ENCODE data around the gene GNG10. TPM values are rescaled to one million over a fixed set of nuclear protein-coding genes. Genes with fewer than 3 reads are reported as not detected.

Gene GNG10
- total RNA-seq, 3 donors from 2014 or later: 18.8 to 20.4 (median 20.2) TPM

DNA sequence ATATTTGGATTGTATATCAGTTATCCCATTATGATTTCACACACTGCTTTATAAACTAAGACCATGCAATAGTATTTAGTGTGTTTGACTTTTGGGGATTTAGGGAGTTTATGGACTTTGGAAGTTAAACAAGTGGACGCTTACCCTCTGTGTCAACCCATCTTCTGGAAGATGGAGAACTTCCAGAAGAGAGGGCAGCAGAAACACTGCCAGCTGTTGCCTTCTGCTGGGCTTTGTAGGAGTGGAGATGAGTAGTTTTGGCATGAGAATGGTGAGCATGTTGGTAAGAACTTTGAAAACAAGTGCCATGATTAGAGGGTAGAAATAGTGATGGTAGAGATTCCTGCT lies 28.0 kb upstream of the GNG10 start:
- H3K4me1 Mint-ChIP-seq (ENCODE audit: low read depth): peaks cover 43% of the 10 kb centered on the region
- no peaks in the 10 kb centered on the region for H3K27me3 Mint-ChIP-seq (ENCODE audit: low read depth)
- no peaks in the 10 kb centered on the region for H3K9me3 Mint-ChIP-seq
- no peak for DNase-seq
- peaks cover 9% of the 10 kb centered on the region for H3K36me3 Mint-ChIP-seq (ENCODE audit: insufficient read depth)
- no peak for ATAC-seq
- H3K4me3 Mint-ChIP-seq: peak overlapping the region; percentile 87

DNA sequence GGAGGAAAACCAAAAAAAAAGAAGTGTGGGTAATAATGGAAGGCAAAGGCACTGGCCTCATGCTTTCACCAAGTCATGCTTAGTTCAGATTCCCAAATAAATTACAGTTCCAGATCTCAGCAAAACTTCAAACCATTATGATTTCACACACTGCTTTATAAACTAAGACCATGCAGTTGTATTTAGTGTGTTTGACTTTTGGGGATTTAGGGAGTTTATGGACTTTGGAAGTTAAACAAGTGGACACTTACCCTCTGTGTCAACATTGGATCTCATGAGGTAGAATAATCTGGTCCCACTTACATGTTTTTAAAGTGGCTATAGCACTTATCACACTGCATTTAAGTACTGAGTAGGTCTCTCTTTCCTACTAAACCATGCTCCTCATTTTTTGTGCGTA lies 26.5 kb upstream of the GNG10 start:
- H3K4me1 Mint-ChIP-seq (ENCODE audit: low read depth): peaks cover 43% of the 10 kb centered on the region
- DNase-seq (no peak), ATAC-seq (no peak)
- H3K4me3 Mint-ChIP-seq: no peak overlapping the region
- no peaks in the 10 kb centered on the region for H3K9me3 Mint-ChIP-seq
- peaks cover 9% of the 10 kb centered on the region for H3K36me3 Mint-ChIP-seq (ENCODE audit: insufficient read depth)
- no peaks in the 10 kb centered on the region for H3K27me3 Mint-ChIP-seq (ENCODE audit: low read depth)

DNA sequence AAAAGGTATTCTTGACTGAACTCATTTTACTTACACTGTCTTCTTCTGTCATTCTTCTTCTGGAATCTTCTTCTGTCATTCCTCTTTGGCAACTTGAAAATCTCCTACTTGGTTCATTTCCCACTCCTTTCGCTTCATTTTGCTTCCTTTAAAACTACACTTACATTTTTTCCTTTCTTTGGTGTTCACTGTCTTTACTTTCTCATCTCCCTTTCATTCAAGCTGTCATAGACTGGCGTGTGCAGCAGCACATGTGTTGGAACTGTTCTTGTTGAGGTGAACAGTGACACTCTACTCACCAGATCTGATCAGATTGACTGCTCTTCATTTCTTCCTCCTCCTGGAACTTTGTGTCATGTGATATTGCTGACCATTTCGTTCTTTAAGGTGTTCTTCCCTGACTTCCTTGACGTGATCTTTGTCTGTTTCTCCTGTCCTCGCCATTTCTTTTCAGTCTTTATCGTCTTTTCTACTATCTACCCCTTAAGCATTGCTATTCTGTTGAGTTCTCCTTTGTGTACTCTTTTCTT lies 23.9 kb upstream of the GNG10 start:
- Mint-ChIP-seq H3K4me3 (no peak overlapping the region), H3K9me3 (no peaks in the 10 kb centered on the region), H3K4me1 (ENCODE audit: low read depth) (peaks cover 30% of the 10 kb centered on the region), H3K36me3 (ENCODE audit: insufficient read depth) (peaks cover 9% of the 10 kb centered on the region), H3K27me3 (ENCODE audit: low read depth) (no peaks in the 10 kb centered on the region)
- ATAC-seq (no peak), DNase-seq (no peak)

DNA sequence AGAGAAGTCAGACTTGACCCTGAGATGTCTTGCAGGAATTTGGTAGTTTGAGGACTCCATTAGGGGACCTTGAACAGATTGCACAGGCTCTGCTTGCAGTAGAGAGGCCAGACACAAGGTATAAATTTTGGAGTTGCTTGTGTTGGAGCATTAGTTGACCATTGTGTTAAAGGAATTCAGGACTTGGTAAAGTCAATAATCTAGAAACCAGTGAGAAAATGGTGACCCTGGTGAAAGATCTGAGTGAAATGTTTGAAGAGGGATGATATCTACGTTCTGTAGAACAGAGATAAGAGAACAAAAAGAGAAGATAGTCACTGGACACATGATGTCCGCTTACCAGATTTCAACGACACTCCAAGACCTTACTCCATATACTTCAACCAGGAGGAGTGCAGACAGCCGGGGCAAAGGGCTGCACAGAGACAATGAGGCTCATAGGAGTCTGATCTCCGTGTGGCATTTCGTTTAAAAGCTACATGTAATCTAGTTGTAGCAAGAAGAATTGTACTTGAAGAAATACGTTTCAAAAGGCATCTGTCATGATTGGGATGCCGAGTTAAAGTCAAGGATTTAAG lies 17.1 kb upstream of the GNG10 start:
- H3K4me3 Mint-ChIP-seq: no peak overlapping the region
- no peaks in the 10 kb centered on the region for H3K9me3 Mint-ChIP-seq
- DNase-seq: no peak
- no peaks in the 10 kb centered on the region for H3K4me1 Mint-ChIP-seq (ENCODE audit: low read depth)
- H3K36me3 Mint-ChIP-seq (ENCODE audit: insufficient read depth): peaks cover 28% of the 10 kb centered on the region
- H3K27me3 Mint-ChIP-seq (ENCODE audit: low read depth): no peaks in the 10 kb centered on the region
- ATAC-seq: no peak

DNA sequence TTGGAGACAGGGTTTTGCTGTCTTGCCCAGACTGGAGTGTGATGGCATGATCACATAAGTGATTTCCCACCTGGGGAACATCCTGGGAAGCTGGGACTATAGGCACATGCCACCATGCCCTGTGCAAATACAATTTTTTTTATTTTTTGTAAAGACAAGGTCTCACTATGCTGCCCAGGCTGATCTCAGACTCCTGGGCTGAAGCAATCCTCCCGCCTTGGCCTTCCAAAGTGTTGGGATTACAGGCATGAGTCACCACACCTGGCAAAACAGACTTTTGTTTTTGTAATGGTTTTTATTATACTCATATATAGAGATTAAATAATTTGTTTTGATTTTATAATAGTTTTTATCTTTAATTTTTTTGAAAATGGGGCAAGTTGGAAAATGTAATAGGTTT lies 15.6 kb upstream of the GNG10 start:
- peaks cover 36% of the 10 kb centered on the region for H3K36me3 Mint-ChIP-seq (ENCODE audit: insufficient read depth)
- DNase-seq (no peak), ATAC-seq (no peak)
- H3K4me1 Mint-ChIP-seq (ENCODE audit: low read depth): no peaks in the 10 kb centered on the region
- H3K27me3 Mint-ChIP-seq (ENCODE audit: low read depth): no peaks in the 10 kb centered on the region
- H3K9me3 Mint-ChIP-seq: no peaks in the 10 kb centered on the region
- no peak overlapping the region for H3K4me3 Mint-ChIP-seq

DNA sequence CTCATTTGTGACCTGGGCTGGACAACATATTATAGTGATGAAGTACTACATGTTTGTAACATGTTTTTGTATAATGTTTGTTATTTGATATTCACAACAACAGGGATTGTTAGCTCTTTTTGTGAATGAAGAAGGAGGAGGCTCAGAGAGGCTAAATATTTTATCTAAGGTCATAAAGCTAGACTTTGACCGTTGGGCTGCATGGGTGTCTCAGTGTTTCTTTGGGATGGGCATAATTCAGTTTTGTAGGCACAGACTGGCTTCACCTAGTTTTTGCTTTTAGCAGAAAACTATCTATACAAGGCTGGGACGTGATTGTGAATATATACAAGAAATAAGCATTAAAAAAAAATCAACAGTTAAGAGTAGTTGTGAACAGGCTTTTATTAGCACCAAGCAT lies 15.0 kb upstream of the GNG10 start:
- H3K4me3 Mint-ChIP-seq: no peak overlapping the region
- DNase-seq (no peak), ATAC-seq (no peak)
- no peaks in the 10 kb centered on the region for H3K9me3 Mint-ChIP-seq
- H3K36me3 Mint-ChIP-seq (ENCODE audit: insufficient read depth): peaks cover 36% of the 10 kb centered on the region
- H3K27me3 Mint-ChIP-seq (ENCODE audit: low read depth): no peaks in the 10 kb centered on the region
- no peaks in the 10 kb centered on the region for H3K4me1 Mint-ChIP-seq (ENCODE audit: low read depth)

DNA sequence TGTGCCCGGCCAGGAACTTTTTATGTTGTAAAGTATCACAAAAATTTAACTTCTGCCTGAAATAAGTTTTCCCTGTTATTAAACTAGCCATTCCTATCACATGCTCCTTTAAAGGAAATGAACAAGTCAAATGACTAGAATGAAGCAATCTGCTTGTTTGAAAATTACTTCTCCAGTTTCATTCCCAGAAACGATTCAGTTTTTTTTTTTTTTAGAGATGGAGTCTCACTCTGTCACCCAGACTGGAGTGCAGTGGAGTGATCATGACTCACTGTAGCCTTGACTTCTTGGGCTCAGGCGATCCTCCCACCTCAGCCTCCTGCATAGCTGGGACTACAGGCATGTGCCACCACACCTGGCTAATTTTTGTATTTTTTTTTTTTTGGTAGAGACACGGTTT lies 13.3 kb upstream of the GNG10 start:
- Mint-ChIP-seq H3K4me1 (ENCODE audit: low read depth) (no peaks in the 10 kb centered on the region), H3K27me3 (ENCODE audit: low read depth) (no peaks in the 10 kb centered on the region), H3K4me3 (no peak overlapping the region), H3K36me3 (ENCODE audit: insufficient read depth) (peaks cover 39% of the 10 kb centered on the region), H3K9me3 (no peaks in the 10 kb centered on the region)
- ATAC-seq (no peak), DNase-seq (no peak)

DNA sequence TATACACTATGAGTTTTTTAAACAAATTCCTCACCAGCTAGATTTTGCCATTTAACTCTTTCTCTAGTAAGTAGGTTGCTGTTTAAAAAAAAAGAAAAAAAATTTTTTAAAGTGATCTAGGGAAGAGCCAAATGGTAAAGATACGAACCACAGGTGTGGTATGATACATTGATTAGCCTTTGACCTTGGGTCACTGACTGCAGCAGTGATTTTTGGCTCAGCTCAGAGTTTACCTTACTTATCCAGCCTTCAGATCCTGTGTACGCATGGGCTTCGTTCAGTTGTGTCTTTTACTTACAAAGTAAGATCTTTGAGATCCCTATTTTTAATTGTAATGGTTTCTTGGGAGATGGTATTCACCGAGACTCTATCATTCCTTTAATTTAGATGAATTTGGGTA lies 12.4 kb upstream of the GNG10 start:
- Mint-ChIP-seq H3K4me1 (ENCODE audit: low read depth) (no peaks in the 10 kb centered on the region), H3K9me3 (no peaks in the 10 kb centered on the region), H3K36me3 (ENCODE audit: insufficient read depth) (peaks cover 40% of the 10 kb centered on the region), H3K4me3 (no peak overlapping the region), H3K27me3 (ENCODE audit: low read depth) (no peaks in the 10 kb centered on the region)
- ATAC-seq: no peak
- no peak for DNase-seq

DNA sequence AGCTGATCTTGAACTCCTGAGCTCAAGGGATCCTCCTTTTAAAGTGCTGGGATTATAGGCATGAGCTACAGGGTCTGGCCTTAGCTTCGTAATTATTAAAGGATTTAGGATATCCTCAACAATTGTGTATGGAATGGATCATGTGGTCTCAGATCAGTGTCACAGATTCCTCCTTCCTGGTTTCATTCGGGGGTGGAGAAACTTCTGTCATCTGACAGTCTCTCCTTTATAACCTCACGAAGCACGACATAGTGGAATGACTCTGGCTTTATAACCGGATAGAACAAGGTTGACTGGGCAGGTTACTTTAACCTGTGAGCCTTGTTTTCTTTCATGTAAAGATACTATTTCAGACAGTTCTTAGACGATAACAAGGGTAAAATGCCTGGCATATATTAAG lies 4.4 kb upstream of the GNG10 start:
- peaks cover 16% of the 10 kb centered on the region for H3K36me3 Mint-ChIP-seq (ENCODE audit: insufficient read depth)
- no peaks in the 10 kb centered on the region for H3K9me3 Mint-ChIP-seq
- DNase-seq (no peak), ATAC-seq (no peak)
- H3K4me3 Mint-ChIP-seq: no peak overlapping the region
- no peaks in the 10 kb centered on the region for H3K27me3 Mint-ChIP-seq (ENCODE audit: low read depth)
- peaks cover 12% of the 10 kb centered on the region for H3K4me1 Mint-ChIP-seq (ENCODE audit: low read depth)

DNA sequence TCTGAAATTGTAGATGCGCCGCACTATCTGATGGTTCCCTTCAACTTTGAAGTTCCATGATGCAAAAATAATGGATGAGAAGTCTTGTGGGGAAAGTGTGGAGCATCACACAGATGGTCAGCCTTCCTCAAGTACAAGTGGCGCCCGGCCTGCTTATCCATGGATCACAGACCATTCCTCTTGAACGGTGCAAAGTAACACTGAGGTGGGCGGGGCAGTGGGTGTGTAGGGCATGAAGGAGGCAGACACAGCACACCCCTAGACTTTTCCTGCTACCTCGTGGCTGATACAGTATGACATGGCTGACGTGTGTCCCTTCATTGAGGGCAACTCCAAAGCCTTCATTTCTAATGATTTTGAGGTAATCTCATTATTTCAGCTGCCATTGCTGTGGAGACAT lies 2.5 kb upstream of the GNG10 start:
- no peaks in the 10 kb centered on the region for H3K27me3 Mint-ChIP-seq (ENCODE audit: low read depth)
- no peak for DNase-seq
- no peak overlapping the region for H3K4me3 Mint-ChIP-seq
- H3K36me3 Mint-ChIP-seq (ENCODE audit: insufficient read depth): peaks cover 12% of the 10 kb centered on the region
- ATAC-seq: no peak
- H3K4me1 Mint-ChIP-seq (ENCODE audit: low read depth): peaks cover 28% of the 10 kb centered on the region
- H3K9me3 Mint-ChIP-seq: no peaks in the 10 kb centered on the region

DNA sequence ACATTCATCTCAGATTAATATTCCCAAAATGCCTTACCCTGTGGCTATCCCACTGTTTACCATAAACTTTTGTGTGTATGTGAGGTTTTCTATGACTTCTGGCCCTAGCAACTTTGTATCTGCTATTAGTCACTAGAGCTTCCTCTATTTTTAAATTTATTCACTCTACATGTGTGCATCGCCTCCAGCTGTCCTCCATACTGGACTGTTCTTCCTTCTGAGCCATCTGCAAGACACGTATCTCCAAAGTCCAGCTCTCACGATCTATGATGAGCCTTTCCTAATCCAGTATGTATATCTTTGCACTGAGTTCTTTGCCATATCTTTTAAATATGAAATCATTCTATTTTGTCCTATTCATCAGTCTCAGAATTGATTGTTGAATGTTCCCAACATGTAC lies 1.7 kb upstream of the GNG10 start:
- ATAC-seq (no peak), DNase-seq (no peak)
- H3K4me1 Mint-ChIP-seq (ENCODE audit: low read depth): peaks cover 30% of the 10 kb centered on the region
- no peaks in the 10 kb centered on the region for H3K9me3 Mint-ChIP-seq
- no peaks in the 10 kb centered on the region for H3K27me3 Mint-ChIP-seq (ENCODE audit: low read depth)
- peak overlapping the region; percentile 85 for H3K4me3 Mint-ChIP-seq
- H3K36me3 Mint-ChIP-seq (ENCODE audit: insufficient read depth): peaks cover 11% of the 10 kb centered on the region

DNA sequence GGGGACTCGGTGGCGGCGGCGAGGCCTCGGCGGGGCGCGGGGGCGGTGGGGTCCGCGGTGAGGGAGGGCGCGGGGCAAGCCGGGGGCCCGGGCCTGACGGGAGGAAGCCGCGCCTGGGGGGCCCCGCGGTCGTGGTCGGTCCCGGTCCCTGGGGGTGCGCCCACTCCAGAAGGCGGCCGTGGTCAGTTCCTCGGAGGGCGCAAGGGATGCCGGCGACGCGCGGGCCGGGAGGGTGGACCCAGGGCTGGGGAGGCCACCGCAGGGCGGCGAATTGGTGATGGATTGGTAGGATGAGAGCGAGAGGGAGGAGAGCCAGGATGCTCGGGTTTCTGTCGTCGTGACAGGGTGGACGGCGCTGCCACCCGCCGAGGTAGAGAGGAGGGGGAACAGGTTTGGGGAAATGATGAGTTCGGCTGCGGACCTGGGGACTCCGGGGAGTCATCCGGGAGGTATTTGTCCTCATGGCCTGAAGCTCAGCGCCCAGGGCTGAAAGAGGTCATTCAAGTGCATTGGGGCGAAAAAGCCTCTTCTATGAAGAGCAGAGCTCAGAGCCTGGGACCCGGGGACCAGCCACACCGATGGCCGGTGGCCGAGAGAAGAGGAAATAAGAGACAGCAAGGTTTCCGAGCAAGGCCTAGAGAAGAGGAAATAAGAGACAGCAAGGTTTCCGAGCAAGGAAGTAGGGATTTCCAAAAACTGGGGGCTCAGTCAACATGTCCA lies 557 bp downstream of the GNG10 start:
- H3K27me3 Mint-ChIP-seq (ENCODE audit: low read depth): no peaks in the 10 kb centered on the region
- H3K36me3 Mint-ChIP-seq (ENCODE audit: insufficient read depth): peaks cover 8% of the 10 kb centered on the region
- peak; percentile 29 to 39 for ATAC-seq

DNA sequence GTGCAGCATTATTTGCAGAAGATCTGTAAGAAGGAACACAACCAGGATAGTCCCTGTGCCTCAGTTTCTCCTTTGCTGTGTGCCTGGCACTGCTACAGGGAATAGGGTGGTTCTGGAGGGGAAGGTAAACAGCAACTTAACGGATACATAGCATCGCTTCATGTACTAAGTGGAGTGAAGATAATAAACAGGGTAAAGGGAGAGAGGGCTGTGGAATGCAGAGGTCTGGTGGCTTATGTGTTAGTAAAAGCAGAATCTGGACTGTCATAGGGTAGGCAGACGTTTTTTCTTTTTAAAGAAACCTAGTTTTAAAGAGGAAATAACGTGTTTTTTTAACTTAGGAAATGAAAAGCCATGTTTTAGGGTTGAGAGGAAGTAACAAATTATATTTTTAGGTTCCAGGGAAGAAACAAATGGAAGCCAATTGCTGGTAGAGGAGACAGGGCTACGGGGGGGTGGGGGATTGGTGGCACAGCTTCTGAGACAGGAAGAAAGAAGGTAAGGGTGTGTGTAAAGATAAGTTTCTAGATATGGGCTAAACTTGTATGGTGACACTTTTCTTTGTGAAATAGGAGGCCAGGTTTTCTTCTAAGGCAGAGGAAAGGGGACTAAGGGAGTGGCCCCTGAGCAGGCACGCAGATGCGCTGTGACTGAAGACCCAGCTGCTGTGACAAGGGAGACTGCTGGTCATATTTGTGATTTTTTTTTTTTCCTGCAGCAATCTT lies 1.3 kb downstream of the GNG10 start:
- H3K4me1 Mint-ChIP-seq (ENCODE audit: low read depth): peaks cover 33% of the 10 kb centered on the region

More for the DNA sequence above, 557 bp downstream of the GNG10 start:
- Mint-ChIP-seq H3K9me3 (no peaks in the 10 kb centered on the region), H3K4me3 (peak overlapping the region; percentile 99), H3K4me1 (ENCODE audit: low read depth) (peaks cover 33% of the 10 kb centered on the region)
- peak; percentile 21 for DNase-seq

DNA sequence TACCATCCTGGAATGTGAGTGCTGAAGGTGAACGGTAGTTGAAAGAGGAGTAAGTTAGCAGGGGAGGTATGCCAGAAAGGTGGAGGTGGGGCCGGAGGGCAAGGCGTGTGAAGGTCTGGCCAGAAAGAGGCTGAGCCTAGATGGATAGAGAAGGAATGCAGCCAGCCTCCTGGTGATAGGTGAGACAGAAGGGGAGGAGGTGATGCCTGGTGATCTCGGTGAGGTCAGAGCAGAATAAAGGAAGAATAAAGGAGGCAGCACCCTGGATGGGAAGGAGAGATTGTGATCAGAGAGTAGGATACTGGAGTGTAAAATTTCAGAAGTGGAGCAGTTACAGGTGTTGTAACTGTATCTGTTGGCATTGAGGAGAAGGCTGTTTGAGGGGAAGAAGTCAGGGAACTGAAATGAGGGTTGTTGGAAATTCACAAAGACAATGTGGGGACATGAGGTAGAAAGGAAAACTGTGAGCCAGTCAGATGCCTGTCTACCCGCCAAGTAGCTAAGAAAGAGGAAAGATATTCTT lies 2.0 kb downstream of the GNG10 start:
- no peak for DNase-seq
- Mint-ChIP-seq H3K4me1 (ENCODE audit: low read depth) (peaks cover 33% of the 10 kb centered on the region), H3K27me3 (ENCODE audit: low read depth) (no peaks in the 10 kb centered on the region), H3K36me3 (ENCODE audit: insufficient read depth) (peaks cover 9% of the 10 kb centered on the region), H3K9me3 (no peaks in the 10 kb centered on the region), H3K4me3 (peak overlapping the region; percentile 99)
- no peak for ATAC-seq

More for the DNA sequence above, 1.3 kb downstream of the GNG10 start:
- Mint-ChIP-seq H3K36me3 (ENCODE audit: insufficient read depth) (peaks cover 9% of the 10 kb centered on the region), H3K27me3 (ENCODE audit: low read depth) (no peaks in the 10 kb centered on the region), H3K4me3 (peak overlapping the region; percentile 99), H3K9me3 (no peaks in the 10 kb centered on the region)
- no peak for DNase-seq
- peak in 1 of 2 donors; percentile 3 for ATAC-seq

Data from activated T-cell treated with anti-CD3 and anti-CD28 coated beads, Interleukin-2, amount 50 U/mL, for 4 hours (primary cell).